Measurements from ENCODE around the gene HDC.

DNA sequence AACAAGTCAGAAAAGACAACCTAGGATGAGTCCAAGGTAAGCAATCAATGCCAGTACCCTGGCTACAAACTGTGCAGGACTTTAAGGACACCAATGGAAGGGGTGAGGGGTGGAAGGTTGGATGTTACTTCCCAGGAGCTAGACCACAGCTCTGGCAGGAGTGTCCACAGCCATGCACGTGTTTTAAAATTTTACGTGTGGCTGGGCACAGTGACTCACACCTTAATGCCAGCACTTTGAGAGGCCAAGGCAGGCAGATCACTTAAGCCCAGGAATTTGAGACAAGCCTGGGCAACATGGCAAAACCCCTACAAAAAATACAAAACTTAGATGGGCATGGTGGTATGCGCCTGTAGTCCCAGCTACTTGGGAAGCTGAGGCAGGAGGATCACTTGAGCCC is 14.7 kb upstream of the HDC start:
- TF ChIP-seq ARNT (IDR thresholded peaks at IDR 0.05) = no peak
- no peak for TF ChIP-seq SUZ12 (IDR thresholded peaks at IDR 0.05)
- TF ChIP-seq BHLHE40 (IDR thresholded peaks at IDR 0.05; ENCODE audit: borderline replicate concordance) = no peak
- no peak for TF ChIP-seq FOXA1 (IDR thresholded peaks at IDR 0.05)
- TF ChIP-seq SP1 (IDR thresholded peaks at IDR 0.05) = no peak
- no peak for TF ChIP-seq NFRKB (IDR thresholded peaks at IDR 0.05)
- no peak for TF ChIP-seq TARDBP (IDR thresholded peaks at IDR 0.05)
- no peak for TF ChIP-seq ELF4 (IDR thresholded peaks at IDR 0.05)
- TF ChIP-seq FOXM1 (IDR thresholded peaks at IDR 0.05; ENCODE audit: borderline replicate concordance) = no peak
- TF ChIP-seq LEF1 (IDR thresholded peaks at IDR 0.05; ENCODE audit: borderline replicate concordance) = no peak
